Measurements from ENCODE around the gene PHC3. TPM values are rescaled to one million over a fixed set of nuclear protein-coding genes. Genes with fewer than 3 reads are reported as not detected.

The PHC3 gene
- total RNA-seq, 1 experiment from 2014 or later = 55.4 TPM

DNA sequence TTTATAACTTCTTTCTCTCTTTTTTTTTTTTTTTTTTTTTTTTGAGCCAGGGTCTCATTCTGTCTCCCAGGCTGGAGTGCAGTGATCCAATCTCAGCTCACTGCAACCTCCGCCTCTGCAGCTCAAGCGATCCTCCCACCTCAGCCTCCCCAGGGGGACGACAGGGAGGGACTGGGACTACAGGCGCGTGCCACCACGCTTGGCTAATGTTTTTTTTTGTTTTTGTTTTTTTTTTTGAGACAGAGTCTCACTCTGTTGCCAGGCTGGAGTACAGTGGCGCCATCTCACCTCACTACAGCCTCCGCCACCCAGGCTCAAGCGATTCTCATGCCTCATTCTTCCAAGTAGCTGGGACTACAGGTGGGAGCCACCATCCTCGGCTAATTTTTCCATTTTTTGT is 23.0 kb upstream of the PHC3 start:
- ChIA-PET CTCF (interaction anchor here (0.6 kb wide), 1 partner anchor 16 kb away, joined by 7 read pairs; no protein-coding TSS in a partner anchor), POLR2A (ENCODE audit: low non-redundant PET) (interaction anchor here (0.7 kb wide), 1 partner anchor 8 kb away, joined by 4 read pairs; no protein-coding TSS in a partner anchor)
- no peaks in the 10 kb centered on the region for H3K4me1 ChIP-seq (ENCODE audit: insufficient read depth, low read length, poor library complexity, severe bottlenecking)
- intact Hi-C loops (cut with micrococcal nuclease; ENCODE audit: unreplicated experiment) = no loop called here
- no TSS peak for BruUV-seq (replicated peaks)
- TF ChIP-seq, protein P1, sequence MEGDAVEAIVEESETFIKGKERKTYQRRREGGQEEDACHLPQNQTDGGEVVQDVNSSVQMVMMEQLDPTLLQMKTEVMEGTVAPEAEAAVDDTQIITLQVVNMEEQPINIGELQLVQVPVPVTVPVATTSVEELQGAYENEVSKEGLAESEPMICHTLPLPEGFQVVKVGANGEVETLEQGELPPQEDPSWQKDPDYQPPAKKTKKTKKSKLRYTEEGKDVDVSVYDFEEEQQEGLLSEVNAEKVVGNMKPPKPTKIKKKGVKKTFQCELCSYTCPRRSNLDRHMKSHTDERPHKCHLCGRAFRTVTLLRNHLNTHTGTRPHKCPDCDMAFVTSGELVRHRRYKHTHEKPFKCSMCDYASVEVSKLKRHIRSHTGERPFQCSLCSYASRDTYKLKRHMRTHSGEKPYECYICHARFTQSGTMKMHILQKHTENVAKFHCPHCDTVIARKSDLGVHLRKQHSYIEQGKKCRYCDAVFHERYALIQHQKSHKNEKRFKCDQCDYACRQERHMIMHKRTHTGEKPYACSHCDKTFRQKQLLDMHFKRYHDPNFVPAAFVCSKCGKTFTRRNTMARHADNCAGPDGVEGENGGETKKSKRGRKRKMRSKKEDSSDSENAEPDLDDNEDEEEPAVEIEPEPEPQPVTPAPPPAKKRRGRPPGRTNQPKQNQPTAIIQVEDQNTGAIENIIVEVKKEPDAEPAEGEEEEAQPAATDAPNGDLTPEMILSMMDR (conservative IDR thresholded peaks at IDR 0.05; ENCODE audit: low read depth, low read length) = no peak
- TF ChIP-seq EZH2 (IDR thresholded peaks at IDR 0.05; ENCODE audit: borderline replicate concordance, low read depth, low read length, poor library complexity, severe bottlenecking) = no peak
- H3K9me3 ChIP-seq (ENCODE audit: low read depth, low read length, poor library complexity, severe bottlenecking) = no peaks in the 10 kb centered on the region
- no peak overlapping the region for H3K27ac ChIP-seq (ENCODE audit: low read depth, low read length, poor library complexity, severe bottlenecking)
- H3K27me3 ChIP-seq (replicated peaks; ENCODE audit: insufficient read depth, low read depth, low read length, poor library complexity) = no peaks in the 10 kb centered on the region
- H3K4me3 ChIP-seq (ENCODE audit: low read depth, low read length, poor library complexity, severe bottlenecking) = no peak overlapping the region
- DNase-seq (ENCODE audit: low spot score) = no peak
- H3K36me3 ChIP-seq (ENCODE audit: insufficient read depth, low read length, poor library complexity, severe bottlenecking) = no peaks in the 10 kb centered on the region

DNA sequence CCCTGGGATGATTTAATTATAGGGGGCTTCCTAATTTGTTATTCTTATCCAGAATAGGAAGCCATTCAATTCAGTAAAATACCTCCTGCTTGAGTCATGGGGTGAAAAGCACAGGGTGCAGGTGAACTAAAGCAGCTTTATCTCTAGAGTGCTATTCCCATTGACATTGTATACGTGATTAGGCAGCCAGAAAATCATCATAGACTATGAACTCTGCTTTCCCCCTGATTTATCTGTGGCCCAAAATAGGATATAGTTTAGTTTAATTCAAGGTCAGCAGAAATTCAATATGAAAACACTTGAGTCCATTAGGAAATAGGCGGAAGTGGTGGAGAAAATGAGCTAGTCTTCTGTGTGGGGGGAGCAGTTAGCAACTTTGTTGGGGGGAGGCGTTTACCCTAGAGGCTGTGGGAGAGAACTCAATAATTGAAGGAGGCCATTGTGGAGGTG is 22.5 kb upstream of the PHC3 start:
- no TSS peak for BruUV-seq (replicated peaks)
- no peak for DNase-seq (ENCODE audit: low spot score)

DNA sequence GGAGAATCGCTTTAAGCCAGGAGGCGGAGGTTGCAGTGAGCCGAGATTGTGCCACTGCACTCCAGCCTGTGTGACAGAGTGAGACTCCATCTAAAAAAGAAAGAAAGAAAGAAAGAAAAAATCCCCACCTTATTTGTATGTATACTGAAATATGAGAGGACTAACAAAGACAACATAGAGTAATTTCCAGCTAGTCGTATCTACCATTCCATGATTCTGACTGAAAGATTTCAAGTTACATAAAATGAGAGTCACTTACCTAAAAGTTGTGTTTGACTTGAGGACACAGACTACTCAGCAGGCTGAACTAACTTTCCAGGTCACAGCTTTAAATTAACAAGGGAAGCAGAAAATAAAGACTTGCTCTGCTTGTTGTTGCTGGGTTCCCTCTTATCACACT is 21.9 kb upstream of the PHC3 start:
- BruUV-seq (replicated peaks) = no TSS peak
- no peak overlapping the region for H3K4me3 ChIP-seq (ENCODE audit: low read depth, low read length, poor library complexity, severe bottlenecking)
- H3K36me3 ChIP-seq (ENCODE audit: insufficient read depth, low read length, poor library complexity, severe bottlenecking) = no peaks in the 10 kb centered on the region
- no peaks in the 10 kb centered on the region for H3K9me3 ChIP-seq (ENCODE audit: low read depth, low read length, poor library complexity, severe bottlenecking)
- H3K27ac ChIP-seq (ENCODE audit: low read depth, low read length, poor library complexity, severe bottlenecking) = no peak overlapping the region
- ChIA-PET CTCF (no interaction called here), POLR2A (ENCODE audit: low non-redundant PET) (no interaction called here)
- H3K4me1 ChIP-seq (ENCODE audit: insufficient read depth, low read length, poor library complexity, severe bottlenecking) = no peaks in the 10 kb centered on the region
- intact Hi-C loops (cut with micrococcal nuclease; ENCODE audit: unreplicated experiment) = no loop called here
- H3K27me3 ChIP-seq (replicated peaks; ENCODE audit: insufficient read depth, low read depth, low read length, poor library complexity) = no peaks in the 10 kb centered on the region
- no peak for TF ChIP-seq EZH2 (IDR thresholded peaks at IDR 0.05; ENCODE audit: borderline replicate concordance, low read depth, low read length, poor library complexity, severe bottlenecking)
- TF ChIP-seq, protein P1 (conservative IDR thresholded peaks at IDR 0.05; ENCODE audit: low read depth, low read length) = no peak
- DNase-seq (ENCODE audit: low spot score) = no peak

More for the DNA sequence above, 22.5 kb upstream of the PHC3 start:
- Histone ChIP-seq H3K27ac (ENCODE audit: low read depth, low read length, poor library complexity, severe bottlenecking) (no peak overlapping the region), H3K4me3 (ENCODE audit: low read depth, low read length, poor library complexity, severe bottlenecking) (no peak overlapping the region), H3K4me1 (ENCODE audit: insufficient read depth, low read length, poor library complexity, severe bottlenecking) (no peaks in the 10 kb centered on the region), H3K9me3 (ENCODE audit: low read depth, low read length, poor library complexity, severe bottlenecking) (no peaks in the 10 kb centered on the region), H3K36me3 (ENCODE audit: insufficient read depth, low read length, poor library complexity, severe bottlenecking) (no peaks in the 10 kb centered on the region), H3K27me3 (replicated peaks; ENCODE audit: insufficient read depth, low read depth, low read length, poor library complexity) (no peaks in the 10 kb centered on the region)
- no peak for TF ChIP-seq EZH2 (IDR thresholded peaks at IDR 0.05; ENCODE audit: borderline replicate concordance, low read depth, low read length, poor library complexity, severe bottlenecking)
- TF ChIP-seq, protein P1 (conservative IDR thresholded peaks at IDR 0.05; ENCODE audit: low read depth, low read length) = no peak
- ChIA-PET POLR2A (ENCODE audit: low non-redundant PET) (no interaction called here), CTCF (interaction anchor here (0.6 kb wide), 1 partner anchor 16 kb away, joined by 7 read pairs; no protein-coding TSS in a partner anchor)
- intact Hi-C loops (cut with micrococcal nuclease; ENCODE audit: unreplicated experiment) = no loop called here
